Mucosa of descending colon (tissue), 3 donors: Measurements from ENCODE around the gene SLC66A2. TPM values are rescaled to one million over a fixed set of nuclear protein-coding genes. Genes with fewer than 3 reads are reported as not detected.

ENCODE experiments used
- ATAC-seq: fragments of 200-7000 bp; cut with Tn5 transposase; one replicate; pipeline ENCODE4 v1.9.1; 2020; ENCODE audit warnings: mild to moderate bottlenecking, moderate library complexity
- DNase-seq, 3 donors: peaks; one replicate each; pipeline ENCODE4 v3.0.0-alpha.2; 2020
- H3K36me3 ChIP-seq: fragments of 200-600 bp; one replicate; pipeline ENCODE4 v1.8.0; 2021; ENCODE audit warnings: low read depth, mild to moderate bottlenecking
- H3K4me1 ChIP-seq: fragments of 200-600 bp; one replicate; pipeline ENCODE4 v1.8.0; 2021; ENCODE audit warnings: low read depth, mild to moderate bottlenecking
- H3K4me3 ChIP-seq: fragments of 200-600 bp; one replicate; pipeline ENCODE4 v1.8.0; 2021; ENCODE audit warnings: mild to moderate bottlenecking
- H3K9me3 ChIP-seq: fragments of 200-600 bp; one replicate; pipeline ENCODE4 v1.8.0; 2021; ENCODE audit warnings: mild to moderate bottlenecking
- intact Hi-C, 2 donors: fragments of 100-400 bp; cut with DNase I in 1 of 2; cut with micrococcal nuclease in 1 of 2; formaldehyde crosslinking; loops; one replicate each; pipeline versions ENCODE4 v1.11.0 to v1.11.1; 2022; cut with DNase I, micrococcal nuclease
- total RNA-seq, 3 donors: library from RNA; stranded (reverse); fragmentation: NEBNext Ultra II Directional in 2 of 3; extraction: Animal tissue kit (Norgen Biotek cat#: 25700) in 2 of 3; gene quantifications; one replicate each; pipeline versions ENCODE4 v1.2.1 to v1.2.4, GENCODE V29; 2021 to 2023
- TF ChIP-seq, protein P1 (sequence below): fragments of 200-600 bp; IDR thresholded peaks from one replicate; pipeline ENCODE4 v1.8.0; 2022; ENCODE audit warnings: antibody characterized with exemption, mild to moderate bottlenecking
- donor health status: DM: no; HTN: no; CAD: no; lungs with moderate emphysema.
- donor health status: DM: no; HTN: no; CAD: no.
- donor health status: DM: no; HTN: yes; CAD: no.

SLC66A2 gene
- total RNA-seq, 3 donors from 2014 or later, result 54.5 to 90.1 (median 68.6) TPM

DNA sequence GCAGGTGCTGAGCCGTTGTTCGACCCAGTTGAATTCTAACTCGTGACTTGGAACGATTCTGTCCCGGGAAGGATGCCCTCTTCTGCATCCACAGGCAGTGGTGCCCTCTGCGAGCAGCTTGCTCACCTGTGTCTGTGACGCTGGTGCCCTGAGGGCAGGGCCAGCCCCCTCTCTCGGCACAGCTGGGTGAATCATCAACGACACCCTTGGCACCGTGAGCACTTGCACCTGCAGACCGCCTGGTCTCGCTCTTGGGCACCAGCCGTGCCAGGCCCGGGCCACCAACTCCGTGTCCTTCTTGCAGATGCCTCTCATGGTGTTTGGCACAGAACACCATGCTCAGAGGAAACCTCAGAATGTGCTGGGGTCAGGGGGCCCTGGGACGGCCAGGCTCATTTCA lies 75.0 kb downstream of the SLC66A2 start:
- no peaks in the 10 kb centered on the region for H3K4me1 ChIP-seq
- H3K4me3 ChIP-seq, result no peak overlapping the region
- H3K36me3 ChIP-seq, result no peaks in the 10 kb centered on the region
- H3K9me3 ChIP-seq, result no peaks in the 10 kb centered on the region
- TF ChIP-seq, protein P1, sequence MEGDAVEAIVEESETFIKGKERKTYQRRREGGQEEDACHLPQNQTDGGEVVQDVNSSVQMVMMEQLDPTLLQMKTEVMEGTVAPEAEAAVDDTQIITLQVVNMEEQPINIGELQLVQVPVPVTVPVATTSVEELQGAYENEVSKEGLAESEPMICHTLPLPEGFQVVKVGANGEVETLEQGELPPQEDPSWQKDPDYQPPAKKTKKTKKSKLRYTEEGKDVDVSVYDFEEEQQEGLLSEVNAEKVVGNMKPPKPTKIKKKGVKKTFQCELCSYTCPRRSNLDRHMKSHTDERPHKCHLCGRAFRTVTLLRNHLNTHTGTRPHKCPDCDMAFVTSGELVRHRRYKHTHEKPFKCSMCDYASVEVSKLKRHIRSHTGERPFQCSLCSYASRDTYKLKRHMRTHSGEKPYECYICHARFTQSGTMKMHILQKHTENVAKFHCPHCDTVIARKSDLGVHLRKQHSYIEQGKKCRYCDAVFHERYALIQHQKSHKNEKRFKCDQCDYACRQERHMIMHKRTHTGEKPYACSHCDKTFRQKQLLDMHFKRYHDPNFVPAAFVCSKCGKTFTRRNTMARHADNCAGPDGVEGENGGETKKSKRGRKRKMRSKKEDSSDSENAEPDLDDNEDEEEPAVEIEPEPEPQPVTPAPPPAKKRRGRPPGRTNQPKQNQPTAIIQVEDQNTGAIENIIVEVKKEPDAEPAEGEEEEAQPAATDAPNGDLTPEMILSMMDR, result no peak
- intact Hi-C loops, result no loop called here
- no peak for DNase-seq
- ATAC-seq, result no peak

DNA sequence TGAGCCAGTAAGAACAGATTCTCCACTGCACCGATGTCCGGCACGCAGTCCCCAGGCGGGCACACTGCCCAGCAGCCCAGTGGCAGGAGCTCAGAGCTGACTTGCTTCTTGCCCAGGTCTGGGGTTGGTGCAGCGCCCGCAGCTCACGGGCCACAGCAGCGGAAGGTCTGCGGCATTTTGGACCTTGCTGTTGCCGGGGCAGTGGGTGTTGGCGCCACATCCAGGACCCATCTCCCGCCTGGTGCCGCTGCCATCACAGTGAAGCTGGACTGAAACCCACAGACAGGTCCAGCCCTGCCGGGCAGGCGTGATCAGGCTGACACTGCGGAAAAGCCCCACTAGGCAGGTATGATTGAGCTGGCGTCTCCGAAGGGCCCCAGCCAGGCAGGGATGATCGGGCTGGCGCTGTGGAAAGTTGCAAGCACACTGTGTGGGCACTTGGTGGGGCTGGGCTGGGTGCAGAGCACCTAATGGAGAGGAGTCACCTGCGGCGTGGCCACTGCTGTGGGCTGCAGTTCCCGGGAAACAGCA lies 75.5 kb downstream of the SLC66A2 start:
- H3K4me3 ChIP-seq, result no peak overlapping the region
- H3K4me1 ChIP-seq, result no peaks in the 10 kb centered on the region
- ATAC-seq (no peak), DNase-seq (no peak)
- no peaks in the 10 kb centered on the region for H3K9me3 ChIP-seq
- TF ChIP-seq, protein P1, result no peak
- intact Hi-C loops, result no loop called here
- H3K36me3 ChIP-seq, result no peaks in the 10 kb centered on the region

DNA sequence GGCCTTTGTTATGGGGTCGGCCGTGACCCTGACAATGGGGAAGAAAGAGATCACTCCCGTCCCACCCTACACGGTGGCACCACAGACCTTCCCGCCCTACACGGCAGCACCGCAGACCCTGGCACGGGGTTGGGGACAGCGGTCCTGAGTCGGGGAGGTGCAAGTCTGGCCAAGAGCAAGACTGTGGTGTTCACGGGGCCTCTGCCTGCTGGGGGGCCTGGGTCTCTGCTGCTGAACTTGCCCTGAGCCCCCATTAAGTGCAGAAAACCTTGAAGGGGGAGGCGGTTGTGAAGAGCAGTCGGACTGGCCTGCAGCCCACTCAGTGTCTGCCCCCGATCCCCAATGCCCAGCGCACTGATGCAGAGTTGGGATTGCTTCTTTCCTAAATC lies 75.9 kb downstream of the SLC66A2 start:
- TF ChIP-seq, protein P1, result no peak
- H3K4me1 ChIP-seq, result no peaks in the 10 kb centered on the region
- DNase-seq, result no peak
- no peaks in the 10 kb centered on the region for H3K9me3 ChIP-seq
- ATAC-seq, result no peak
- H3K4me3 ChIP-seq, result no peak overlapping the region
- no peaks in the 10 kb centered on the region for H3K36me3 ChIP-seq
- intact Hi-C loops, result no loop called here

DNA sequence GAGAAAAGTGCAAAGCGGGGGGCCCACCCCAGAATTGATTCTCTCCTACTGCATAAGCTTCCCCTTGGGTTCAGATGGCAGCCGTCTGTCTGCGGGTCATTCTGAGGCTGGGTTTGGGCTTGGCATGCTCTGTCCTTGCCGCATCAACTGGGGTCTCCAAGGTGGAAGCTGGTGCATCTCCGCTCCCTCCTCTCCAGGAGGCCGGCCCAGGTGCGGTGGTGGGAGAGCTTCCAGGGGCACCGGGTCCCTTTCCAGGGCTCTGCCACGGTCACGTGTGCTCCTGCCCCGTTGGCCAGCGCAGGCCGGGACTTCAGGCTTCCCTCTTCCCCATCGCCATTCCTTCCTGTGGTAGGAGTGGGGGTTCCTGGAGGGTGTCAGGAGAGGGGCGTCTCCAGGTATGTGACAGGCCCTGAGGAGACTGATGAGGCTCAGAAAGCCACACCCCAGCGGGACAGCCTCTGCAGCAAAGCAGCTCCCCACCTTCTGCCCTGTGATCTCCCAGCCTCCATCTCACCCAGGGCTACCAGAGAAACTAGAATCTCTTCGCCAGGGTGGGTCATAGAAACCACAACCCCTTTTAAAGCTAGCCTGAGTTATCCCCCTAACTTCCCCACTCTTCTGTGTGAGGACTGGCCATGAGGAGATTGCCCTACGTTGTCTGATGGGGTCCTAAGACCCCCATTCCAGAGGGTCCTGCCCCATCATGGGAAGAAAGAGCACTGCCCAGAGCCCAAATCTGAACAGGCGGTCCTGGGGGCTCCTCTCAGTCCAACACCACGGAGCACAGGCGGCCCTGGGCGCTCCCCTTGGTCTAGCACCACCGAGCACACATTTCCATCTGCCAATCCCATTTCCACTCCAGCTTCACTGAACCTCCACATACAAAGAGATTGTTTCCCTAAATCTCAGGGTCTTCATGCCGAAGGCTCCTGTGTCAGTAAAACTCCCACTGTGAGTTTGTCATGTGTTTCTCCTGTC lies 76.6 kb downstream of the SLC66A2 start:
- intact Hi-C loops, result no loop called here
- ATAC-seq, result no peak

DNA sequence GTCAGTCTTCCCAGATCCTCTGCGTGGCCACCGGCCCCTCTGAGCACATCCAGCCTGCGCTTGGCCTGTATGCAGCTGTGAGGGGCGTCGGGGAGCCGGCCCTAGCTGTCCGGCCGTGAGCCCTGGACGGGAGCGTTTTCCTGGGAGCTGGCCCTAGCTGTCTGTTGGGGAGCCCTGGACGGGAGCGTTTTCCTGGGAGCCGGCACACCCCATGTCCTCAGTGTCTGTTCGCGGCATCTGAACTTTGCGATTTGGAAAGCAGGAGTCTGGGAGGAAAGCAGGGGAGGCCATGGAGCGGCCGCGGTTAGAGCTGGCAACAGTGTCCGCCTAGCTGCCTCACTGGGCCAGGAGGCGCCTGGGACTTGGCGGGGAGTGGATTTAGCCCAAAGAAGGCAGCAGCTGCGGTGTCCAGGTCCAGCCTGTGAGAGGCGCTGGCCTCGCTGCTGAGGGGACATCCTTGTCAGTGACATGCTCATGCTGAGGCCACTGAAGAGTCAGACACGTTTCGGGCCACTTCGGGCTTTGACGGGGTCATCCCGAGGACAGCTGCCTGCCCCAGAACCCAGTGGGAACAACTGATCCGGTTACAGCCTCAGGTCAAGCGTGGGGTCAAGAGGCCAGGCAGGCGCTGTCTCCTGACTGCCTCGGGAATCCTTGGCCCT lies 77.9 kb downstream of the SLC66A2 start:
- TF ChIP-seq, protein P1, result no peak

More for the DNA sequence above, 76.6 kb downstream of the SLC66A2 start:
- TF ChIP-seq, protein P1, result no peak
- Histone ChIP-seq H3K4me3 (no peak overlapping the region), H3K9me3 (no peaks in the 10 kb centered on the region), H3K36me3 (no peaks in the 10 kb centered on the region), H3K4me1 (no peaks in the 10 kb centered on the region)
- no peak for DNase-seq

More for the DNA sequence above, 77.9 kb downstream of the SLC66A2 start:
- no peaks in the 10 kb centered on the region for H3K36me3 ChIP-seq
- intact Hi-C loops, result no loop called here
- no peak overlapping the region for H3K4me3 ChIP-seq
- no peaks in the 10 kb centered on the region for H3K4me1 ChIP-seq
- DNase-seq, result no peak
- no peaks in the 10 kb centered on the region for H3K9me3 ChIP-seq
- ATAC-seq, result no peak
